HUES6 (cell line): ENCODE results near the gene GPR26.

ENCODE experiments used
- H3K27ac ChIP-seq: 2 replicates; pipeline ENCODE4 v1.7.0; 2013; ENCODE audit warnings: low read depth, mild to moderate bottlenecking, low read length, inconsistent platforms
- H3K27me3 ChIP-seq: 2 replicates; pipeline ENCODE4 v1.6.1; 2013; ENCODE audit warnings: low read length; ENCODE audit not compliant: control insufficient read depth, insufficient read depth
- H3K36me3 ChIP-seq: 2 replicates; pipeline ENCODE4 v1.6.1; 2013; ENCODE audit warnings: low read length; ENCODE audit not compliant: control insufficient read depth, insufficient read depth
- H3K4me1 ChIP-seq: 2 replicates; pipeline ENCODE4 v1.6.1; 2013; ENCODE audit warnings: low read length; ENCODE audit not compliant: control insufficient read depth, insufficient read depth
- H3K4me3 ChIP-seq: 2 replicates; pipeline ENCODE4 v1.5.1; 2013; ENCODE audit warnings: low read depth, low read length
- H3K9ac ChIP-seq: one replicate; pipeline ENCODE4 v1.6.1; 2013; ENCODE audit warnings: mild to moderate bottlenecking, low read length
- H3K9me3 ChIP-seq: 2 replicates; pipeline ENCODE4 v1.6.1; 2013; ENCODE audit warnings: low read depth, low read length; ENCODE audit not compliant: control insufficient read depth, insufficient read depth

The GPR26 gene

DNA sequence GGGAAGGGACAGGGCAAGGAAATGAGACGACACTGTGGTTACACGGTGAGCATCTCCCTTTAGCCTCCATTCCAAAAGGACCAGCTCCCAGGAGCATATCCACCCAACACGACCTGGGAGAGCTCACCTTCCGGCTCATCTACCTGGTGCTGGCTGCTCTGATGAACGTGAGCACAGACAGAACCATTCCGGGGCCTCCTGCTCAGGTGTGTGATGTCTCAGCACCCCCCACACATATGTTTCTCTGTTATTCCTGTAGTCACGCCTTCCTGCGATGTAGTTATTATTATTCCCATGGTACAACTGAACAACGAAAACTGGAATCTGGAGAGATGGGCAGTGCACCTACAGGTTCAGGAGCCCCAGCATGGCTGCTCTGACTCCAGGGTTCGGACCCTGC, 20.5 kb upstream of the GPR26 start:
- peaks cover 11% of the 10 kb centered on the region for H3K4me1 ChIP-seq
- no peaks in the 10 kb centered on the region for H3K36me3 ChIP-seq
- no peaks in the 10 kb centered on the region for H3K9me3 ChIP-seq
- no peak overlapping the region for H3K4me3 ChIP-seq
- H3K9ac ChIP-seq, result no peak overlapping the region
- H3K27me3 ChIP-seq, result peaks cover 3% of the 10 kb centered on the region; the same call in 1 of the 2 replicates
- H3K27ac ChIP-seq, result no peak overlapping the region

DNA sequence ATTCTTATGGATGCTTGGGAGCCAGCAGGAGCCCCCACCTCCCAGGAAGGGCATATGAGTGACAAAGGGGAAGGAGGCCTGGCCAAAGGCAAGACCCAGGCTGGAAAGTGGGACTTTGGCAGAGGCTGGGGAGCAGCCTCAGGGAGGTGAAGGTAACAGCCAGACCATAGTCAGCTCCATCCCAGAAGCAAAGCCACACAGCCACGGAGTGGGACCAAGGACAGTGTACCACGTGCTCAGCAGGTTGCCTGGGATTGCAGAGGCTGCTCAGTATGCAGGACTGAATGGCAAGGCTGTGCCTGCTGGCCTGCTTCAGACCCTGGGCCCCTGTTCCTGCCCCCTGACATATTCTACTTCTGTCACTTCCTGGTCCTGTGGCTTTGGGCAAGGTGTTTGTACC, 17.6 kb upstream of the GPR26 start:
- no peak overlapping the region for H3K4me3 ChIP-seq
- peaks cover 3% of the 10 kb centered on the region; the same call in 1 of the 2 replicates for H3K27me3 ChIP-seq
- H3K4me1 ChIP-seq, result no peaks in the 10 kb centered on the region
- H3K9ac ChIP-seq, result no peak overlapping the region
- no peaks in the 10 kb centered on the region for H3K36me3 ChIP-seq
- H3K9me3 ChIP-seq, result no peaks in the 10 kb centered on the region
- no peak overlapping the region for H3K27ac ChIP-seq

DNA sequence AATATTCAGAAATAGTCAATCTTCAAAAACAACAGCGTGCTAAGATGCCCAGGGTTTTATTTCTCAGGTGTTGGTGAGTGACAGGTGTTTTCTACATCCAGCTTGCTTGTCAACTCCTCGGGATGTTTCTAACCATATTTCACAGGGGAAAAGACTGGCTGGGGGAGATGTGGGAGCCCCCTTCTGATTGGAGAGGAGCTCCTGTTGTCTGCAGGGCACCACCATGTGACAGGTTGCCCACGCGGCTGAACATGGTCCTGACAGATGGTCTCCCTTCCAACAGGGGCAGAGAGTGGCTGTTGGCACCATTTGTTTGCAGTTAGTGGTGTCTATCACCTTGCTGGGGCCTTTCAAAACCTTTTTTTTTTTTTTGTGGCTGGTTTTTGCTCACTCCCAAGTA, 16.5 kb upstream of the GPR26 start:
- no peak overlapping the region for H3K9ac ChIP-seq
- peaks cover 3% of the 10 kb centered on the region; the same call in 1 of the 2 replicates for H3K27me3 ChIP-seq
- no peaks in the 10 kb centered on the region for H3K9me3 ChIP-seq
- no peaks in the 10 kb centered on the region for H3K4me1 ChIP-seq
- no peaks in the 10 kb centered on the region for H3K36me3 ChIP-seq
- no peak overlapping the region for H3K4me3 ChIP-seq
- H3K27ac ChIP-seq, result no peak overlapping the region

DNA sequence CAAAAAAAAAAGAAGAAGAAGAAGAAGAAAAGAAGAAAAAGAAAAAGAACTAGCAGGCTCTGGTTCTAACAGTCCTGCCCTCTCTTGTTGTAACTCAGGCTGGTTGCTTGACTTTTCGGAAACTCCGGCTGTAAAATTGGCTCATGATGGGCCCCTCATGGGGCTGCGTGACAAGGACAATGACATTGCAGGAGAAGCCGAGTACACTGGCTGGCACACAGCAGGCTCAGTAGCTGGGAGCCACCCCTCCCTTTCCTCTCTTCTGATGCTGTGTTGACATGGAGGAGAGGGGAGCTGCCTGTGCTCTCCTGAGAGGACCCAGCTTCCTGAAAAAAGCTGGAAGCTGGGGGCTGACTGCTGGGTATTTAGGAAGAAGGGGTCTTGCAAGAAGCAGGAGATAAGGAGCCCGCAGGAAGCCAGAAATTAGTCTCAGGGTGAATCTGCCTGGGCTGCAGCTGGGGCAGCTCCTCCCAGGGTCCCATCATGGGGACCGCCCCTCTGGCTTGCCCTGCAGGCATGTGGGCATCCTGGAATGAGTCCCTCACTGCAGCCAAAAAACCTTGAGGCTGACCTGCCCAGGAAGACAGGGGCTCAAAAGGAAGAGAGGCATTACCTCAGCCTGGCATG, 14.6 kb upstream of the GPR26 start:
- Histone ChIP-seq H3K36me3 (no peaks in the 10 kb centered on the region), H3K9me3 (no peaks in the 10 kb centered on the region), H3K4me3 (no peak overlapping the region), H3K9ac (no peak overlapping the region), H3K4me1 (peaks cover 10% of the 10 kb centered on the region), H3K27ac (no peak overlapping the region), H3K27me3 (peaks cover 3% of the 10 kb centered on the region; the same call in 1 of the 2 replicates)

DNA sequence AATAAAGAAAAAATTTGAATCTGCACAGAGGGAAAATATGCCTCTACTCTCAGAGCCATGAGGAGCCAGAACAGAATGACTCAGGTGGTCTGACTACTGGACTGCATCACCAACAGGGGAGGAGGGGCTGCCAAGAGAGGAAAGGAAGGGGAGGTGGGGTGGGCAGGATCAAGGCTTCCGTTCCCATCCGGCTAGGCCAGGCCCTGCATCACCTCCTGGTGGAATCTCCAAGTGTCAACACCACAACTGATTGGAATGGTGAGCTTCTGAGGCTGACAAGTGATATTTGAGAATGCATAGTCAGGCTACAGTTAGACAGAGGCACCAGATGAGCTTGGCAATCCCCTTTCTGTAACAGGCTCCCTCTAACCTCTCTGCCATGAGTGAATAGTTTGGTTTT, 10.4 kb upstream of the GPR26 start:
- no peaks in the 10 kb centered on the region for H3K36me3 ChIP-seq
- no peaks in the 10 kb centered on the region for H3K9me3 ChIP-seq
- H3K4me3 ChIP-seq, result no peak overlapping the region
- no peak overlapping the region for H3K27ac ChIP-seq
- no peaks in the 10 kb centered on the region; the same call in 1 of the 2 replicates for H3K27me3 ChIP-seq
- peaks cover 10% of the 10 kb centered on the region for H3K4me1 ChIP-seq
- H3K9ac ChIP-seq, result no peak overlapping the region

DNA sequence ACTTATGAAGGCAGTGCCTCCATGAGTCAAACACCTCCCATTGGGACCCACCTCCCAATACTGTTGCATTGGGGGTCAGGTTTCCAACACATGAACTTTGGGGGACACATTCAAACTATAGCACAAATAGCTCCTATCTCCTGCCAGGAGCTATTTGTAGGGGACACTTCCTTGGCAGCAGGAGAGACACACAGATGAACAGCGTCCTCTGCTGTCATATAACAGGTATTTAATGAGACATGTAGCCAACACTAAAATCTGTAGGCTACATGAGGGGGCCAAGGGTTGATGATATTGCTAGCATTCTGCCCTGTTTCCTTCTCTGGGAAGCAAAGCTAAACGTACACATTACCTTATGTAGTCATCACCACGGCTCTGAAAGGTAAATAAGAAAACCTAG, 2.6 kb upstream of the GPR26 start:
- peaks cover 54% of the 10 kb centered on the region for H3K27me3 ChIP-seq
- H3K4me1 ChIP-seq, result peaks cover 3% of the 10 kb centered on the region; the same call in 1 of the 2 replicates
- H3K36me3 ChIP-seq, result no peaks in the 10 kb centered on the region
- no peak overlapping the region for H3K9ac ChIP-seq
- no peak overlapping the region for H3K4me3 ChIP-seq
- H3K27ac ChIP-seq, result no peak overlapping the region
- H3K9me3 ChIP-seq, result peaks cover 5% of the 10 kb centered on the region

DNA sequence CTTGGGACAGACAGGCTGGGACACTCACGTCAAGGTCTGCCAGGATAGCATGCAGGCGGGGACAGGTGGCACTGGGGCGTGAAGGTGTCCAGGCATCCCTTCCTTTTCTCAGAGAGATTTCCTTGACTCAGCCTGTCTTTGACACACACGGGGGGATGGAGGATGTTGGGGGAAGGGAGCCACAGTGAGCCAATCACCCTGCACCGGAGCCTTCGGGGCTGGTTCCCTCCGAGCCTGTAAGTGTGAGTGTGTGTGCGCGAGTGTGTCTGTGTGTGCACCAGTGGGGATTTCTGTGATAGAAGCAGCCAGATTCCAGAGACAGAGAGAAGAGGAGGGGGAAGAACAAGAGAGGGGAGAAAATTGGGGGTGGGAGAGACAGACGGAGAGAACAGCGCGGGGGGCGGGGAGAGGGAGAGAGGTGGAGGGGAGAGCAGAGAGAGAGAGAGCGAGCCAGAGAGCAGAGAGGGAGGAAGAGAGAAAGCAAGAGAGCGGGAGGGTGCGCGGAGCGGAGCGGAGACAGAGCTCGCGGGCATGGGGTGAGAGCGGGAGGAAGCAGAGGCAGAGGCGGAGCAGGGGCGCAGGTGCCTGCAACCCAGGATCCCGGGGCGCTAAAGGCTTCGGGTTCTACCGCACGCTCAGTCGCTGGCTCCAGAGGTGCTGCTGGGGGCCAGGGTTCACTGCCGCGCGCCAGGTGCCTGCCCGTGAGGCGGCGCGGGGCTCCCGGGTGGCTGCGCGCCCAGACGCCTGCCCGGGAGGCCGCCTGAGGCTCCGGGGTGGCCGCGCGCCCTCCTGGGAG, 466 bp upstream of the GPR26 start:
- no peak overlapping the region for H3K9ac ChIP-seq
- H3K4me1 ChIP-seq, result peaks cover 3% of the 10 kb centered on the region; the same call in 1 of the 2 replicates
- H3K27ac ChIP-seq, result no peak overlapping the region
- H3K4me3 ChIP-seq, result peak overlapping the region; percentile 56
- H3K9me3 ChIP-seq, result peaks cover 5% of the 10 kb centered on the region
- H3K36me3 ChIP-seq, result no peaks in the 10 kb centered on the region
- peaks cover 76% of the 10 kb centered on the region for H3K27me3 ChIP-seq

DNA sequence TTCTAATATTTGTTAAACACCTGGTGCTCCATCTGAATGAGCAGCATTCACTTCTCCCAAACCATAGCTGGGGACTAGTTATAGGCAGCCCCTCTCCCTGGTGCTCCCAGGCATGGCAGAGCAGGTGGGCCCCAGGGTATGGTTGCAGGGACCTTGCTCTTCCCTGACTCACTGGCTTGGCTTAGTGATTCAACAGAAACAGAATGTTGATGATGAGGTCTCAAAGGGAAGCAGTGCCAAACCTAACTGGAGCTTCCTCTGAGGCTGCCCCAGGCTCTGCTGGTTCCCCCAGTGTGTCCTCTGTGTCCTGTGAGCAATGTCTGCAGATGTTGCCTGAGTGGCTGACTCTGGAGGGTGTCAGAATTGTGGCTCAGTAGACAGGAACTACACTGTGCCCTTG, 3.7 kb downstream of the GPR26 start:
- Histone ChIP-seq H3K36me3 (no peaks in the 10 kb centered on the region), H3K27me3 (peaks cover 61% of the 10 kb centered on the region), H3K4me1 (peaks cover 3% of the 10 kb centered on the region; the same call in 1 of the 2 replicates)

DNA sequence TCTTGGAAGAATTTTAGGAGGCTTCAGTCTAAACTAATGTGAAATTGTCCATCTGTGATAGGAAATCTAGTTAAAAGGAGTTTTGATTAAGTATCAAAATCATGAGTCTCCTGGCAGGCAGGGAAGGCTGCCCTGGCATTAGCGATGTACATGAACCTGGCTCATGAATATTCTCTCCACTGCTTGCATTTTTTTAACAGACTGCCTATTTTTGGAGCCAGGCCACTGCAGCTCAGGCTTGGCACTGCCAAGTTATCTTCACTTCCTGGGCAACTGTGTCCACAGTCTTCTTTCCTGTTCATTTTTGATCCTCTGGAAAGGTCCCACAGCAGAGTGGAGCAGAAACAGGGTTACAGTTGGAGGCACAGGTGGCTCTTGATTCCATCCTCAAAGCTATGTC, 7.0 kb downstream of the GPR26 start:
- no peaks in the 10 kb centered on the region for H3K4me1 ChIP-seq
- peaks cover 28% of the 10 kb centered on the region for H3K27me3 ChIP-seq
- no peak overlapping the region for H3K9ac ChIP-seq
- no peaks in the 10 kb centered on the region for H3K9me3 ChIP-seq
- no peak overlapping the region for H3K27ac ChIP-seq
- no peaks in the 10 kb centered on the region for H3K36me3 ChIP-seq
- no peak overlapping the region for H3K4me3 ChIP-seq

More for the DNA sequence above, 3.7 kb downstream of the GPR26 start:
- Histone ChIP-seq H3K27ac (no peak overlapping the region), H3K4me3 (no peak overlapping the region), H3K9ac (no peak overlapping the region), H3K9me3 (peaks cover 5% of the 10 kb centered on the region)

DNA sequence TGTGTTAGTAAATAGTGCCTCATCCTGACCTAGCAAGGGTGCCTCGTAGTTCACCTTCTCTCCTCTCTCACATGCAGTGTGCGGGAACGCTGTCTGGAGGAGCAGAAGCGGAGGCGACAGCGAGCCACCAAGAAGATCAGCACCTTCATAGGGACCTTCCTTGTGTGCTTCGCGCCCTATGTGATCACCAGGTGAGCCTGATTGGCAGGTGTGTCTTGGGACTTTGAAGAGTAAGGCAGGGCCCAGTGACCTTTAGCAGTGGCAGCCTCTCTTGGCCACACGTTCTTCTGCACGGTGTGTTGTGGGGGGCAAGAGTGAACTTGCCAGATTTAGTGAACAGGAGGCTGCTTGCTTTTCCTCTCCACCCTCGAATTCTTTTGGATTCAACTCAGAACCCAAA, 8.6 kb downstream of the GPR26 start:
- Histone ChIP-seq H3K27me3 (peaks cover 12% of the 10 kb centered on the region; the same call in 1 of the 2 replicates), H3K4me1 (no peaks in the 10 kb centered on the region), H3K9ac (no peak overlapping the region), H3K36me3 (no peaks in the 10 kb centered on the region), H3K27ac (no peak overlapping the region), H3K9me3 (no peaks in the 10 kb centered on the region), H3K4me3 (no peak overlapping the region)

DNA sequence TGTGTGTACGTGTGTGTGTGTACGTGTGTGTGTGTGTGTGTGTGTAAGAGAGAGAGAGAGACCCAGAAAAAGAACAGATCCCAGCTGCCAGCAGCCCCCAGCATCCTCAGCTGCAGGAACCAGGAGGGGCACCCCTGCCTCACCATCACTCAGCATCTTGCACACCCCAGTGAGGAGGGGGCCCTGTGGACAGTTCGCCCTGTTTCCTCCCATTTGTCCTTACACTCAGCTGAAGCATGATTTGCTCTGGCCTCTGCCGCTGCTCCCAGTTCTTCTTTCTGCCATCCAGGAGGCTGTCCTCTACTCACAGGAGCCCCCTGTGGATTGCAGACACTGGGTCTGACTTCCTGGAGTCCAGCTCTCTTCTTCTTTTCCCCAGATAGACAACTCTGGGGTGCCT, 9.7 kb downstream of the GPR26 start:
- Histone ChIP-seq H3K27ac (no peak overlapping the region), H3K9me3 (no peaks in the 10 kb centered on the region), H3K4me1 (no peaks in the 10 kb centered on the region), H3K4me3 (no peak overlapping the region), H3K36me3 (no peaks in the 10 kb centered on the region), H3K9ac (no peak overlapping the region), H3K27me3 (peaks cover 1% of the 10 kb centered on the region; the same call in 1 of the 2 replicates)
